ENCODE measurements around the gene SLC11A1.

SLC11A1 gene

GRCh38 chr2:218429911-218430692 is 48.0 kb downstream of the SLC11A1 start:
- H3K27ac ChIP-seq: no peak overlapping the region
- DNase-seq (ENCODE audit: low read depth, low spot score): no peak

- DNase-seq (ENCODE audit: low read depth, low spot score): no peak
- H3K27ac ChIP-seq: no peak overlapping the region
Measured at GRCh38 chr2:218430721-218431120, 48.6 kb downstream of the SLC11A1 start.

GRCh38 chr2:218431878-218432277 is 49.8 kb downstream of the SLC11A1 start:
- no peak for DNase-seq (ENCODE audit: low read depth, low spot score)
- H3K27ac ChIP-seq: no peak overlapping the region

- no peak overlapping the region for H3K27ac ChIP-seq
- DNase-seq (ENCODE audit: low read depth, low spot score): no peak
Measured at GRCh38 chr2:218432676-218433365, 50.7 kb downstream of the SLC11A1 start.

- H3K27ac ChIP-seq: no peak overlapping the region
- DNase-seq (ENCODE audit: low read depth, low spot score): no peak
Measured at GRCh38 chr2:218434456-218434855, 52.4 kb downstream of the SLC11A1 start.

- no peak overlapping the region for H3K27ac ChIP-seq
- no peak for DNase-seq (ENCODE audit: low read depth, low spot score)
Measured at GRCh38 chr2:218435003-218435982, 53.2 kb downstream of the SLC11A1 start.

GRCh38 chr2:218436992-218437391 is 54.9 kb downstream of the SLC11A1 start:
- DNase-seq (ENCODE audit: low read depth, low spot score): no peak
- H3K27ac ChIP-seq: no peak overlapping the region

- DNase-seq (ENCODE audit: low read depth, low spot score): no peak
- H3K27ac ChIP-seq: no peak overlapping the region
Measured at GRCh38 chr2:218437969-218438368, 55.9 kb downstream of the SLC11A1 start.

GRCh38 chr2:218438596-218438995 is 56.5 kb downstream of the SLC11A1 start:
- H3K27ac ChIP-seq: no peak overlapping the region
- DNase-seq (ENCODE audit: low read depth, low spot score): no peak

GRCh38 chr2:218444692-218445357 is 62.8 kb downstream of the SLC11A1 start:
- no peak for DNase-seq (ENCODE audit: low read depth, low spot score)
- H3K27ac ChIP-seq: no peak overlapping the region

GRCh38 chr2:218445602-218446001 is 63.5 kb downstream of the SLC11A1 start:
- DNase-seq (ENCODE audit: low read depth, low spot score): no peak
- no peak overlapping the region for H3K27ac ChIP-seq

Measured in epithelial cell of prostate (primary cell).